Tibial artery (tissue), 4 donors: ENCODE measurements around the gene IFT122.

Experiments
- DNase-seq, 2 donors: peaks; one replicate each; pipeline ENCODE4 v3.0.0-alpha.2; 2019
- H3K27ac ChIP-seq, 2 donors: fragments of 200-600 bp; sonication (generic) in 1 of 2; 1 replicate in 1 of 2; 2 replicates in 1 of 2; pipeline ENCODE4 v1.5.1; 2018 to 2019; ENCODE audit warnings: mild to moderate bottlenecking in 1 of 2
- H3K27me3 ChIP-seq, 2 donors: fragments of 200-600 bp; sonication (generic) in 1 of 2; one replicate each; pipeline versions ENCODE4 v1.5.1 to v1.6.0; 2016 to 2019
- H3K36me3 ChIP-seq, 3 donors: fragments of 200-600 bp; sonication (generic) in 2 of 3; one replicate each; pipeline ENCODE4 v1.5.1; 2016 to 2019; ENCODE audit warnings: mild to moderate bottlenecking in 2 of 3
- H3K4me1 ChIP-seq, 4 donors: fragments of 200-600 bp; sonication (generic) in 2 of 4; 1 replicate in 3 of 4; 2 replicates in 1 of 4; pipeline ENCODE4 v1.5.1; 2016 to 2019
- H3K4me3 ChIP-seq, 2 donors: fragments of 200-600 bp; sonication (generic) in 1 of 2; 1 replicate in 1 of 2; 2 replicates in 1 of 2; pipeline ENCODE4 v1.5.1; 2018 to 2019; ENCODE audit warnings: mild to moderate bottlenecking in 2 of 2
- H3K9me3 ChIP-seq, 3 donors: fragments of 200-600 bp; sonication (generic) in 1 of 3; one replicate each; pipeline ENCODE4 v1.5.1; 2016 to 2019
- CTCF ChIP-seq, 2 experiments: fragments of 200-600 bp in 1 of 2; fragments of 450-650 bp in 1 of 2; IDR thresholded peaks; one replicate each; pipeline ENCODE4 v1.5.1; 2017 to 2019; ENCODE audit warnings: antibody characterized with exemption in 2 of 2, mild to moderate bottlenecking in 1 of 2, moderate library complexity in 1 of 2
- intact Hi-C: fragments of 100-400 bp; cut with DNase I; formaldehyde crosslinking; loops from one replicate; pipeline ENCODE4 v1.15.0; 2023; ENCODE audit warnings: low total_unique reads

The IFT122 gene

GRCh38 chr3:129429080-129429451 is 11.0 kb upstream of the IFT122 start:
- H3K27me3 ChIP-seq, result peaks cover 0 to 8% of the 10 kb centered on the region in 2 donors
- peak overlapping the region; percentile 17 to 73 for H3K27ac ChIP-seq
- H3K4me3 ChIP-seq, result peak overlapping the region in 1 of 2 donors; percentile 45
- no peak for TF ChIP-seq CTCF (IDR thresholded peaks at IDR 0.05)
- H3K4me1 ChIP-seq, result peaks cover 0 to 14% (median 9%) of the 10 kb centered on the region in 4 donors
- intact Hi-C loops, result no loop called here
- H3K36me3 ChIP-seq, result peaks cover 23 to 37% (median 35%) of the 10 kb centered on the region in 3 donors
- no peak for DNase-seq
- no peaks in the 10 kb centered on the region for H3K9me3 ChIP-seq

- Histone ChIP-seq H3K27me3 (peaks cover 0 to 8% of the 10 kb centered on the region in 2 donors), H3K9me3 (no peaks in the 10 kb centered on the region), H3K4me1 (peaks cover 0 to 14% (median 9%) of the 10 kb centered on the region in 4 donors), H3K36me3 (peaks cover 23 to 42% (median 35%) of the 10 kb centered on the region in 3 donors), H3K4me3 (no peak overlapping the region), H3K27ac (no peak overlapping the region)
- intact Hi-C loops, result loop anchor here (10.0 kb wide), 1 partner anchor 675 kb away; no protein-coding TSS in a partner anchor
- no peak for TF ChIP-seq CTCF (IDR thresholded peaks at IDR 0.05)
- no peak for DNase-seq
These were observed 10.4 kb upstream of the IFT122 start for GRCh38 chr3:129429602-129430001.

GRCh38 chr3:129432036-129432435 is 8.0 kb upstream of the IFT122 start:
- intact Hi-C loops, result loop anchor here (10.0 kb wide), 1 partner anchor 673 kb away; no protein-coding TSS in a partner anchor

GRCh38 chr3:129432671-129433070 is 7.4 kb upstream of the IFT122 start:
- intact Hi-C loops, result loop anchor here (10.0 kb wide), 1 partner anchor 672 kb away; no protein-coding TSS in a partner anchor
- peaks cover 29 to 60% (median 55%) of the 10 kb centered on the region in 3 donors for H3K36me3 ChIP-seq
- no peaks in the 10 kb centered on the region for H3K27me3 ChIP-seq
- no peak overlapping the region for H3K27ac ChIP-seq
- no peak for DNase-seq
- no peaks in the 10 kb centered on the region for H3K9me3 ChIP-seq
- H3K4me1 ChIP-seq, result peaks cover 1 to 37% (median 17%) of the 10 kb centered on the region in 4 donors
- TF ChIP-seq CTCF (IDR thresholded peaks at IDR 0.05), result no peak
- no peak overlapping the region for H3K4me3 ChIP-seq

More at GRCh38 chr3:129432036-129432435, 8.0 kb upstream of the IFT122 start:
- H3K9me3 ChIP-seq, result no peaks in the 10 kb centered on the region
- no peak overlapping the region for H3K4me3 ChIP-seq
- TF ChIP-seq CTCF (IDR thresholded peaks at IDR 0.05), result no peak
- H3K27me3 ChIP-seq, result no peaks in the 10 kb centered on the region
- peaks cover 27 to 55% (median 49%) of the 10 kb centered on the region in 3 donors for H3K36me3 ChIP-seq
- no peak overlapping the region for H3K27ac ChIP-seq
- peaks cover 0 to 35% (median 17%) of the 10 kb centered on the region in 4 donors for H3K4me1 ChIP-seq
- DNase-seq, result no peak

GRCh38 chr3:129433565-129433964 is 6.5 kb upstream of the IFT122 start:
- intact Hi-C loops, result loop anchor here (10.0 kb wide), 1 partner anchor 671 kb away; no protein-coding TSS in a partner anchor
- H3K27ac ChIP-seq, result no peak overlapping the region

More at GRCh38 chr3:129433565-129433964, 6.5 kb upstream of the IFT122 start:
- H3K27me3 ChIP-seq, result no peaks in the 10 kb centered on the region
- TF ChIP-seq CTCF (IDR thresholded peaks at IDR 0.05), result no peak
- peaks cover 29 to 63% (median 56%) of the 10 kb centered on the region in 3 donors for H3K36me3 ChIP-seq
- peaks cover 3 to 37% (median 18%) of the 10 kb centered on the region in 4 donors for H3K4me1 ChIP-seq
- no peak overlapping the region for H3K4me3 ChIP-seq
- no peaks in the 10 kb centered on the region for H3K9me3 ChIP-seq
- no peak for DNase-seq
